Measurements from ENCODE around the gene PHF13.
A peak's percentile ranks its signal among the peaks of the same experiment; 100 is the strongest.
"Not testable (repeated sequence)": the region's sequence is repeated elsewhere in the genome, so short reads cannot be mapped to it uniquely, and the experiment has no call there.

PHF13 gene

DNA sequence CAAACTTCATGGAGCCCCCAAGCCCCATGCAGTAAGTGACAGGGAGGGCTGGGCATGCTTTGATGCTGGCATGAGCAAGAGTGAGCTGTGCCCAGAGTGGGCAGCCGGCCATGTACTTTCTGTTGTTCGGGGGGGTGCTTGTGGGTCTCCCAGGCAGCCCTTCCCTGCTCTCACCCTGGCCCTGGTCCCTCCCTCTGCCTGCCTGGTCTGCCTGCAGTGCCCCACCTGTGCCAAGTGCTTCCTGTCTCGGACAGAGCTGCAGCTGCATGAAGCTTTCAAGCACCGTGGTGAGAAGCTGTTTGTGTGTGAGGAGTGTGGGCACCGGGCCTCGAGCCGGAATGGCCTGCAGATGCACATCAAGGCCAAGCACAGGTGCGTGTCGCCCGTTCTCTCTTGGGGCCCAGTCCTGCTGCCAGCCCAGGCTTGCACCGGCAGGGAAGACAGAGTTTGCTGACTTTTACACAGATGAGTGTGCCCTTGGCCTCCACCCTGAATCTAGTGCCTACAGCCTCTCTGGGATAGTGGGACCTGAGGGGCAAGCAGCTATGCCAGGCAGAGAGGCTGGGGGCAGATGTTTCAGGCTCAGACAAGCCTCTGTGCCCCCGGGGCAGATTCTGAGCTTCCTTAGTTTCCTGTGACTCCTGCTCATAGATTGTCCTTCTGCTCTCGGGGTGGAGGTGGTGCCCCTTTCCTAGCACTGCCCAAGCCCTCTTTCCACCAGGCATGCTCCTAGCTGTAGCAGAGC lies 26.1 kb upstream of the PHF13 start:
- DNase-seq, result no peak

DNA sequence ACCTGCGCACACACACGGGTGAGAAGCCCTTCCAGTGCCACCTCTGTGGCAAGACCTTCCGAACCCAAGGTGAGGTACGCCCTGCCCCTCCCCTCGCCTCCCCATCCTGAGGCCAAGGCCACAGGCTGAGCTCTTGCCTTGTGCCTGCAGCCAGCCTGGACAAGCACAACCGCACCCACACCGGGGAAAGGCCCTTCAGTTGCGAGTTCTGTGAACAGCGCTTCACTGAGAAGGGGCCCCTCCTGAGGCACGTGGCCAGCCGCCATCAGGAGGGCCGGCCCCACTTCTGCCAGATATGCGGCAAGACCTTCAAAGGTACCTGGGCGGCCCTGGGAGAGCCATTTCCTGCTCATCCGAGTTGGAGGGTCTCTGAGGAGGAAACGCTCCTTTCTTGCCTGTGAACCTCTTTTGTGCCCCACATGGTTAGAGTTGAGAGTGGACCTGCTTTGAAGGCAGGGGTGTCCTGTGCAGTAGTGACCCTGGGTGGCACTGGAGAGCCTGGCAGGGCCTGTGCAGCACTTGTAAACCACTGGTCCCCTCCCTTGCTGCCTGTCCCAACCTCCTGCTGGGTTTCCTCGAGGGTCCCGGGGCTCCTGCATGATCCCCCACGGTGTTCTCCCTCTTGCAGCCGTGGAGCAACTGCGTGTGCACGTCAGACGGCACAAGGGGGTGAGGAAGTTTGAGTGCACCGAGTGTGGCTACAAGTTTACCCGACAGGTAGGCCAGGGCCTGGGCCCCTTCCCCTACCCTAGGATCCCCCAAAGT lies 25.2 kb upstream of the PHF13 start:
- DNase-seq, result no peak

DNA sequence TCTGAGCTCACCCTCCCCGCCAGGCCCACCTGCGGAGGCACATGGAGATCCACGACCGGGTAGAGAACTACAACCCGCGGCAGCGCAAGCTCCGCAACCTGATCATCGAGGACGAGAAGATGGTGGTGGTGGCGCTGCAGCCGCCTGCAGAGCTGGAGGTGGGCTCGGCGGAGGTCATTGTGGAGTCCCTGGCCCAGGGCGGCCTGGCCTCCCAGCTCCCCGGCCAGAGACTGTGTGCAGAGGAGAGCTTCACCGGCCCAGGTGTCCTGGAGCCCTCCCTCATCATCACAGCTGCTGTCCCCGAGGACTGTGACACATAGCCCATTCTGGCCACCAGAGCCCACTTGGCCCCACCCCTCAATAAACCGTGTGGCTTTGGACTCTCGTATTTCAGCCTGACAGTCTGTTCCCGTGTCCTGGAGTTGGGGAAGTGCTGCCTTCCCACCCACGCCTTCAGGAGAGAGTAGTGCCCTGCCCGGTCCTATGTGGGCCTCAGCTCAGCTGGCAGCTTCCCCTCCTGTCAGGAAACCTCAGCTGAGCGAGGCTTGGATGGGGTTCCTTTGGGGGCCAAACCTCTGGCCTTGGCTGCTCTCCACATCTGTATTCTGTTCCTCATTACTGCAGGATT lies 24.5 kb upstream of the PHF13 start:
- DNase-seq, result no peak

DNA sequence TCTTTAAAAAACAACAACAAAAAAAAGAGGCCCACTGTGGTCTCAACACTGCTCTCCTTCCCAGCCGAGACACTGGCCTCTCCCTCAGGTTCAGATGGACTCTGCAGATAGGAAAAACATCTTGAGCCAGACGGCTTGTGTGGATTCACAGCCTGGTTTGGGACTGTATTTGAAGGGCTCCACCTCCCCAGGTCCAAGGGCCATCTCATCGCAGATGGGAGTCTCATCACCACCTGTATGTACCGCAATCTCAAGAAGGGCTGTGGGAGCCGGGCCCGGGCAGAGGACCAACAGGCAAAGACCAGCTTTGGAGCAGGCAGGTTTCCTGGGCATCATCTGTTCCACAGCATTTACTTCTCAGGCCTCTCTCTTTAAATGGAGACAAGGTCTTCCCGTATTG lies 23.5 kb upstream of the PHF13 start:
- no peak for DNase-seq

DNA sequence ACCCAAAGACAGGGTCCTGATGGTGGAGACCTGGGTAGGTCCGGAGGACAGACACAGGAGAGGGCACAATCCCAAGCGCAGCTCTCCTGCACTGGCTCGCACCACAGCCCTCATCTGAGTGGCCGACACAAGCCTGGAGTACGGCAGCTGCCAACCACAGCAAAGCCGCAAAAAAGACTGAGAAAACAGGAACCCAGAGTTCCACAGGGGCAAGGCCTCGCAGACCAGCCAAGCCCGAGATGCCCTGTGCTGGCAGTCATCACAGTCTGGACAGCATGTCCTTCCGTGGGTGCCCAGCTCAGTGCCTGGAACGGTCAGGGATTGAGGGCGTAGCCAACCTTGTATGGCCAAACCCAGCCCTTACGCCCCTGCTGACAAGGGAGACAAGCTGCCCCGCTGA lies 22.3 kb upstream of the PHF13 start:
- no peak for DNase-seq

DNA sequence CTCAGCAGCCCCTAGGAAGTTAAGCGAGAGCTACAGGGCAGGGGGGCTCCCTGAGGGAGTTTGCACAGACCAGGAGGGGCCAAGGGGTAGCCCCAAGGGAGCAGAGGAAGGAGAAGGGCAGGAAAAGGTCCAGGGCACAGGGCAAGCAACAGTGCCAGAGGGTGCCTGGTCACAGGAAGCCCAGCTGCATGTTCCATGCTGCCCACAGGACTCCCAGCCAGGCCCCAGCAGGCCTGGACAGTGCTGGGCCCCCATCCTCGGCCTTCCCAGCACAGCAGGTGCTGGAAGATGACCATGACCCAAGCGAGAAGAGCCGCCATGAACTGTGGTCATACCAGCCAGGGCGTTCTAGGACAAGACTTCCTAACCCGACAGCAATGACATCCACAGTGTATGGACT lies 21.9 kb upstream of the PHF13 start:
- DNase-seq, result no peak

DNA sequence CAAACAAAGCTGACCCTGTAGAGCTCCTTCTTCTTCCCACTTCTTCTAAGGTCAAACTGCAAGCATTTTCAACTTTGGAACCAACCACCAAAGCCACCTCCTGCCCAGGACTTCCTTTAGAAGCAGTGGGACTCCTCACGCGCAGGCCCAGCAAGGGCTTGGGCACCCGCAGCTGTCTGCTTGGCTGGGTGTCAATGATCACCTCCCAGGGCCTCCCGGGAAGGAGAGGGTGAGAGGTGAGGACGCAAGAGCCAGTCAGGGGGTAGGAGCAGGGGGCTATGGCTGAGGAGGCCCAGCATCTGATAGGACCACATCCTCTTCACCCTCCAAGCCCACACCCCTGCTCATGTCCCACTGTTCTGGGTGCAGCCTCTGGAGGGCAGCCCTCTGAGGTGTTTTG lies 21.1 kb upstream of the PHF13 start:
- DNase-seq, result no peak

DNA sequence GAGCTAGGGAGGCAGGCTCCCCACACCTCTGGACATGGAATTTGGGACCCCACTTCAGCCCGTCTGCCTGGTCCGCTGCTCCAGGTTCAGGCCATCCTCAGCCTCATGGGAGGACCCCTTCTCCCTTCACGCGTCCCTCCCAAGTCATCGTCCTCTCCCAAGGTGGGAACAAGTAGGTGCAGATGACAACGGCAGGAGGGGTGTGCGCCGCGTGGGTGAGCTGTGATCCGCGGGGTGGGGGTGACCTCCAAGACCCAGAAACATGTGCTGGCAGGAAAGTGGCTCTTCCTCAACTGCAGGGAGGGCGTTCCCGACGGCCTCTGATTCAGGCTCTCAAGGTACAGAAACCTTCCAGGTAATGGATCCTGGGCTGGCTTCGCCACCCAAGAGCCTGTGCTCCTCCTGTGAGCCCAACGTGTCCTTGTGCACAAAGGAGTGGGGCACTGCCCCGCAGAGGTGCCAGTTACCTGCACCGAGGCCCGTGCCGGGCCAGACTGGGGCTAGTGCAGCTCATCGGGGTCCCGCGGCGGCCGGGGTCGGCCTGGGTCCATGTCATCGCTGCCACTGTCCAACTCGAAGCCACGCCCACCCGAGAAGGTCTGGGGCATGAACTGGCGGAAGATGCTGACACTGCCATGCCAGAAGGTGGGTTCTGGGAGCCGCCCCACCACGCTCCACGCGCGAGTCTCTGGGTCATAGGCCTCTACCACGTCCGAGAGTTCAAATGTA lies 20.5 kb upstream of the PHF13 start:
- no peak for DNase-seq

DNA sequence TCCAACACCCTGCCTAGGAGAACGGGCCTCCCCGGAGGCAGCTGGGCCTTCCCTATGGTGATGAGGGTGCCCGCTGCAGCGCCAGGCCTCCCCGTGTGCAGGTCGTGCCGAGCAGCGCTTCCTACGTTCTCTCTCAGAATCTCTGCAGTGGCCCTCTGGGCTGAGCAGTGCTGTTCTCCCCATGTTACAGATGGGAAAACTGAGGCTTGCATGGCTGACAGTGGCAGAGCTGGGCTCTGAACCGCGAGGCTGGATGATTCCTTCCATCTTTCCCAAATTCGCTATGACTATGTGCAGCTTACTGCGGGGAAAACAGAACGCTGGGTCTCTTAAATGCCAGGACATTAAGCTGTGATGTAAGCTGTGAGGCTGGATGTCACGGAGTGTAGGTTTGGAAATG lies 19.7 kb upstream of the PHF13 start:
- DNase-seq, result no peak

DNA sequence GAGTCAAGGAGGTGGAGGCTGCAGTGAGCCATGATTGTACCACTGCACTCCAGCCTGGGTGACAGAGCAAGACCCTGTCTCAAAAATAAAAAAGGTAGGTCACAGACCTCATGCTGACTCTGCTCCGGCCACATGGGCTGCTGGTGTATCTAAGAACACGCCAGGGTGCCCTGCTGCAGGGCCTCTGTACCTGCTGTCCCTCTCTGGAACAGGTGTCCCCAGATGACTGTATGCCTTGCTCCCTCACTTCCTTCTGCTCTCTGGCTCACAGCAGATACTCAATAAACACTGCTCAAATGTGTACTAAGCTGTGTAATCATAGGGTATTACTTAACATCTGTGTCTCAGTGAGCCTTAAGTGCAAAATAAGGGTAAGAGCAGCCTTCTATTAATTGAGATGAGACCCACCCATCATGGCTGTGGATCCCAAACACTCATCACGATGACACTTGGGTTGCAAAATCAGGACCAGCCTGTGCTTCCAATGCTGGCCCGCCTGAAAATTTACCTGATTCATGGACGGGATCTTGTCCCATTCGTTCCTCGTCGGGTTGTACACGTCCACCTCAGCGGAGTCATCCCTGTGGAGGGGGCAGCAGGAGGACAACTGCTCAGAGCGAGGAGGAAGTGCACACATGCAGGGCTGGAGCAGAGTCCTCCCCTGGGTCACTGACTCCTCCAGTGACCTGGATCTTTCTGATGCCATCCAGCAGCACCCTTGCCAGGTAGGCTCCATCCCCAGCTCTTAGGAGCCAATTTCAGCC lies 18.4 kb upstream of the PHF13 start:
- DNase-seq, result no peak

DNA sequence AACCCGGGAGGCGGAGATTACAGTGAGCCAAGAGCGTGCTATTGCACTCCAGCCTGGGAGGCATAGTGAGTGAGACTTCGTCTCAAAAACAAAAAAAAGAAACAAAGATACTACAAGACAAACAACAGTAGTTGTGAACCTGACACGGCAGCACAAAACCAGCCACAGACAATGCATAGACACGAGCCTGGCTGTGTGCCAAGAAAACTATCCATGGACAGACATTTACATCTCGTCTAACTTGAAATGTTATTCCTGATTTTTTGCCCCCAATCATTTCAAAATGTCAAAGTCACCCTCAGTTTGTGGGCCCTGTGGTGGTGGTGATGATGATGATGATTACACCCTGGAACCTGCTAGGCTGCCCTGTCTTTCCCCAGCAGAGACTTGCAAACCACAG lies 17.2 kb upstream of the PHF13 start:
- DNase-seq, result no peak

DNA sequence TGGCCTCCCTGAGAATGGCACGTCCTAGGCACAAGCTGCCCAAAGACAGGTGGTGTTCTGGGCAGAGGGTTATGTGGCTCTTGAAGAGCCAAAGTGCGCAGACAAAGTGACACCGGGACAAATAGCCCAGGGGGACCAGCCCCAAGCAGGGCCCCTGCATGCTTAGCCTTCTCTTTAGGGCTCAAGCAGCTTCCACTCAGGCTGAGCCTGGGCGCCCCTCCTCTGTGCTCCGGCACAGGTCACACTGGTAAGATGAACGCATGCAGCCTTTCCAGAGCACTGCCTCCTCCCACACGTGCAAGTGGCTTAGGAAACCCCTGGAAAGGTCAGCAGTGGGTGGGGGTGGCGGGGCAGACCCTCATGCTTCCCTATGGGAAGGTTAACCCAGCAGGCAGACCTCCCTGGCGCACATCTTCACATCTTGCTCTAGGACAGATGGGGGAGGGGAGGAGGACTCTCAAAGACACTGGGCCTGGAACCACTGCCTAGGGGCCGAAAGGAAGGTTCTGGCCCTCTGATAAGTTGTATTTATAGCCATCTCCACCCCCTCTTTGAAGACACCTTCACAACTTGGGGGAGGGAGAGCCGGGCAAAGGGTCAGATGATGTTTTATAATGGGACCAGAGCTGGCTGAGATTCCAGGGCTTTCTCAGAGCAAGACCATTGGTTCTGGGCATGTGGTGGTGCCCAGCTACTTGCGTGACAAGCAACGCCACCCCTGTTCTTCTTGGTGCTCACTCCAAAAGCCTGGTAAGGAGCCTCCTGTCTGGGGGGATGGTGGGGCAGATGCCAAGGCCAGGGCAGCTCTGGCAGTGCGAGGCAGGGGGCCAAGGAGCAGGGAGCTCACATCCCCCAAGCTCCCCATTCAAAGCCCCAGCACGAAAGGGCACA lies 16.4 kb upstream of the PHF13 start:
- DNase-seq, result no peak

DNA sequence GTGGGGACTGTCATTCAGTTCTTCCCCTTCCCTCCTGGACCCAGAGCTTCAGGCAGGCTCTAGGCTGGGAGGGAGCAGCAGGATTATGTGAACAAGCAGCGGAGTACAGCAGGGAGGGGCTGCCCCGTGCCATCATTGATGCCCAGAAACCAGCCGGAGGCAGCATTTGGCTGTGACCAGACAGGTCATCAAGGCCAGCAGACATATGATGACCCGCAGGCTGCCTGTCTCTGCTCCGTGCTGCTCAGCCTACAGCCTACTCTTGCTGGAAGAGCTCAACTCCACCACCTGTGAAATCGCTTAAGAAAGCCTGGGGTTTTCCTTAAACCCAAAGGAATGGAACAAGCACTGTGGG lies 15.8 kb upstream of the PHF13 start:
- DNase-seq, result no peak

DNA sequence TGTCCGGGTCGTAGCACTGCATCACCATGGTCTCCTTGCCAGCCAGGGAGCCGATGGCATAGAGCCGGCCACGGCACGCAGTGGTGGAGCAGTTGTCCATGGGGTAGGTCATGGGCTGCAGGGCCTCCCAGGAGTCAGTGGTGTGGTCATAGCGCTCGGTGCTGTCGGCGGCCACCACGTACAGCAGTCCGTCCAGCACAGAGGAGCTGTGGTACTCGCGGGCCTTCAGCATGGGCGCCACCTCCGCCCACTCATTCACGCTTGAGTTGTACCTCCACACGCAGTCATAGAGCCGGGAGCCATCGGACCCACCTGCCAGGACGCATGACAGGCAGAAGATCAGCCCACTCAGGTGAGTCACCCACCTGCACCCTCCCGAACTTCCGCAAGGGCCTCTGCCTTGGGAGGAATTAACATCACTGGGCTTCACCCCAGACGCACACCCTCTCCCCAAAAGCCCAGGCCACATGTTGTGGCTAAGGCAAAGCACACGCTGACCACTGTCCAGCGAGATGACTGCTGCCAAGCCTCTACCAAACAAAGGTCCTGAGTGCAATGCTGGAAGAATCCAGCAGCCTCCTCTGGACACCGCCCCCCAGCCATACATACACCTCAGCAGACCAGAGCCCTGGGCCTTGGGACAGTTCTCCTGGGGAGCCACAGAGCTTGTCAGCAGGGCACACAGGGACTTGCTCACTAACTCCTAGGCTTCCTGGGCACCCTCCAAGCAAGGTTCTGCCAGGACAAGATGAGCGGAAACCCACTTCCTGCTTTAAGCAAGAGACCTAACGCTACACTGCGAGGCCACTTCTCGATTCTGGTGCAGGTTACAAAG lies 14.2 kb upstream of the PHF13 start:
- DNase-seq, result peak in 1 of 2 donors; percentile 32

DNA sequence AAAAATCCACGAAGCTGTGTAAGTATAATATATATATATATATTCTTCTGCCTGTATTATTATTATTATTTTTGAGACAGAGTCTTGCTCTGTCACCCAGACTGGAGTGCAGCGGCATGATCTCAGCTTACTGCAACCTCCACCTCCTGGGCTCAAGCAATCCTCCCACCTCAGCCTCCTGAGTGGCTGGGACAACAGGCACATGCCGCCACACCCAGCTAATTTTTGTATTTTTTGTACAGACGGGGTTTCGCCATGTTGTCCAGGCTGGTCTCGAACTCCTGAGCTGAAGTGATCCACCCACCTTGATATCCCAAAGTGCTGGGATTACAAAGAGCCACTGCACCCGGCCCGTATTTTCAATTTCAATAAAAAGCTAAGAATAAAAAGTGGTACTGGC lies 13.5 kb upstream of the PHF13 start:
- not testable (repeated sequence) for DNase-seq

DNA sequence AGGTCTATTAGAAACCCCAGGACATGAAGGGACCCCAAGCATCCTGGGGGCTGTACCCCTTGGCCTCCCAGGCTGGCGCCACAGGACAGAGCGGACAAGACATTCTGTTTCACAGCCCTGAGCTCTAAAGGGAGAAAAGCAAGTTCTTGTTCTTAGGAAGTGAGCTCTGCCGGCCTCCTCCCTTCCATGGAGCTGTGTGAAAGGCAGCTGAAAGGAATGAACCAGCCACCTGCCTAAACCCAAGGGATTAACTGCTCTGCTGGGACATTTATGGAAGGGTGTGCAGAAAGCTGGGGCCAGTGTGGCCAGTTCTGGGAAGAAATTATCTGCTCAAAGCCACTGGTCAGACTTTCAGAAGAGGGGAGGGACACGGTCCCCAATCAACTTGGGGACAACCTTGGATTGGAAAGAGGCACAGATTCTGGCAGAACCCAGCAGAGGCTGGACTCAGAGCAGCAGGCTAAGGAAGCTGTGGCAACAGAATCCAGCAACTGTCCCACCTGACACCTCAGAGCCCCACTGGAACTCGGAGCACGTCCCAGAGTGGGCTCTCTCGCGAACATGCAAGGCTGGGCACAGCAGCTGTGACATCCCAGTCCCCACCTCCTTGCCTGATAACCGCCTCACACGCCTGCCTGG lies 13.0 kb upstream of the PHF13 start:
- no peak for DNase-seq

DNA sequence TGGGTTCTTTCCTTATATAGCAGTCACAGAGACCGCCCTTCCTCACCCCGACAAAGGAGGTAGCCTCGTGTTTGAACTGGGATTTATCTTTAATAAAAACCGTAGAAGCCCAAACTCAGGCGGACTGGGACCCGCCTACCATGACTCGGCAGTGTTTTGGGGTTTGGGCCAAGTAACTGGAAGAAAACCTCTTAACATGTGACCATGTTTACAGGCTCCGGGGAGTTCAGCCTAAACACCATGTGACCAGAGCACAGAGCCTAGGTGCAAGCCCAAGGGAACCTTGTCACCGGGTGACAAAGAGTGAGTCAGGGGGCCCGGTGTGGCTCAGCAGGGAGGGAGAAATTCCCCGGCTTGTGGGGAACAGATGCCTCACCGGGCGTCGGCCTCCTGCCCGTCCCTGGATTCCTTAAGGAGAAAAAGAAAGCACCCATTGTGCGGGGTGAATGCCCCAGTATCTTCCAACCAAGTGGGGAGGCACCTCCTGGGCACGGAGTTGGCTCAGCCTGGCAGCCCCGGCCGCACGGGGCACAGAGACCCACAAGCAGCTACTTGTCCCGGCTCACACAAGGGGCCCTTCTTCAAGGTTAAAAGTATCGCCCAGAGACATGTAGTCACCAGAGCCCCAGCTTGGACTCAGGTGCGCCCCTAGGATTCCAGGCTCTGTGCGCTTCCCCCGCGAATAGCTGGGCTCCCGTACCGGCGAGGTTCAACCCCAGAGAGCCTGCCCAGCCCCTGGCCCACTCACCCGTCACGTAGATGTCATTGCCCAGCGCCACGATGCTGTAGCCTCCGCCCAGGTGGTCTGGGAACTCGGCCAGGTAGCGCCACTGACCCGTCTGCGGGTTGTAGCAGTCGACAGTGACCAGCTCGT lies 12.2 kb upstream of the PHF13 start:
- peak; percentile 76 to 77 for DNase-seq

DNA sequence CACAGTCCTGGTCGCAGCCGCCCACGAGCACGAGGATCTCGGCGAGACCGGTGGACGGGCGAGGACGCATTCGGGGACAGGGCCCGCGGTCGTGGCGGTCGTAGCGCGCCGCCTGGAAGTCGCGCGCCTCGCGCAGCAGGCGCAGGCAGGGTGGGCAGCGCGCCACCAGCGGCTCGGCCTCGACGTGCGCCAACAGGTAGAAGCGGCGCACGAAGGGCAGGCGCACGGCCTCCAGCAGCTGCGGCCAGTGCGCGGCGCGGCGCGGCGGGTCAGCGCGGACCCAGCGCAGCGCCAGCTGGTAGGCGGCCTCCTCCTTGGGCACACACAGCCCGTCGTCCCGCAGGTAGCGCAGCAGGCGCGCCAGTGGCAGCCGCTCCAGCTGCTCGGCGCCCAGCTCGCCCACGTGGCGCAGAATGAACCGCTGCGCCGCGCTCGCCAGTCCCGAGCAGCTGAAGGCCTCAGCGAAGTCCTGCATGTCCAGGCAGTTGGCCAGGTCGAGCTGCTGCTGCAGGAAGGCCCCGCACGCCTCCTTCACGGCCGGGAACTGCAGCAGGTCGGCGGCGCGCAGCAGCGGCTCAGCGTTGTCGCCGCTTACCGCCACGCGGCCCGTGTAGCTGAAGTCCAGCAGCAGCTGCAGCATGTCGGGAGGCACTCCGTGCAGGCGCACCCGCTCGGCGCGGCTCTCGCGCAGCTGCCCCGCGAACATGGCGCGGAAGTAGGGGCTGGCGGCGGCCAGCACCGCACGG lies 11.4 kb upstream of the PHF13 start:
- DNase-seq, result no peak
